Ovary (tissue), 3 donors: ENCODE data around the gene TCEAL4.

ENCODE experiments used
- CTCF ChIP-seq, 3 donors: fragments of 450-650 bp in 2 of 3; fragments of 200-600 bp in 1 of 3; IDR thresholded peaks; one replicate each; pipeline versions ENCODE4 v1.5.1 to v1.8.0; 2016 to 2022; ENCODE audit warnings: antibody characterized with exemption in 3 of 3, mild to moderate bottlenecking in 1 of 3
- POLR2A ChIP-seq: fragments of 450-650 bp; IDR thresholded peaks from one replicate; pipeline ENCODE4 v1.6.1; 2017; ENCODE audit warnings: antibody characterized with exemption, mild to moderate bottlenecking, moderate library complexity
- donor health status: DM: no; HTN: no; CAD: no.

DNA sequence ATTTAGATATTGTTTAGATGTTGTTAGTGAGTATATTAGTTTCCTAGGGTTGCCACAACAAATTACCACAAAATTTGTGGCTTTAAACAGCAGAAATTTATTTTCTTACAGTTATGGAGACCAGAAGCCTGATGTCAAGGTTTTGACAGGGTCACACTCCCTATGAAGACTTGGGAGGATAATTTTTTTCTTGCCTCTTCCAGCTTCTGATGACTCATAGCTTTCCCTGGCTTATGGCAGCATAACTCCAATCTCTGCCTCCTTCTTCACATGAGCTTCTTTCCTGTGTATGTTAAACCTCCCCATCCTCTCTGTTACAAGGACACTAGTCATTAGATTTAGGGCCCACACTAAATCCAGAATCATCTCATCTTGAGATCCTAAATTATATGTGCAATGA is 45.2 kb upstream of the TCEAL4 start:
- TF ChIP-seq CTCF (IDR thresholded peaks at IDR 0.05) (no peak), POLR2A (no peak)
